CD1c-positive myeloid dendritic cell (primary cell): Measurements from ENCODE around the gene MEIKIN.
"Not testable (repeated sequence)": the region's sequence is repeated elsewhere in the genome, so short reads cannot be mapped to it uniquely, and the experiment has no call there.

Source experiments
- DNase-seq: peaks from one replicate; pipeline ENCODE4 v3.0.0-alpha.2; 2016; ENCODE audit errors: extremely low spot score

Gene MEIKIN

DNA sequence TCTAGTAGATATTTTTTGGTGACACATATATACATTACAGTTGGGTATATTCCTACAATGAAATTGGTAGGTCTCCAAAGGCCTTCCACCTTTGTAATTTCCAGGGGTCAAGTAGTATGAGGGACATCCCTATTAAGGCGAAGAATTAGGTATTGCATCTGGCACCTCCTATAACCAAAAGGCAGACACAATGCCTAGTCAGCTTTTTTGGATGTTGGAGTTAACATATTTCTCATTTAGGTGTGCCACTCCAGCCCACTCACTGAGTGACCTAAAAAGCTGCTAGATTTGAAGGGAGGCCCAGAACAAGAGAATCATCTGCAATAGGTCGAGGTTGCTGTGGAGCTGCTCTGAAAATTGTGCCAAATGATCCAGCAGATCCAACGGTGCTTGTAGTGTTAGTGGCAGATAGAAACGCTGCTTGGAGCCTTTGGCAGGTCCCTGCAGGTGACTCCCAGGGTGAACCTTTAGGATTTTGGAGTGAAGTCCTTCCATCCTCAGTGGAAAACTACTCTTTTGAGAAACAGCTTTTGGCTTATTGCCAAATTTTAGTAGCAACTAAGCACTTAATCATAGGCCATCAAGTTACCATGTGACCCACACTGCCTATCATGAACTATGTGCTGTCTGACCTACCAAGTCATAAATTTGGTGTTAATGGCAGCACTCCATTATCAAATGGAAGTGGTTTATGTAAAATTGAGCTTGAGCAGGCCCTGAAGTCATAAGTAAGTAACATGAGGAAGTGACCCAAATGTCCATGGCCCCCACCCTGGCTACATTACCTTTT is 132.9 kb downstream of the MEIKIN start:
- no peak for DNase-seq

DNA sequence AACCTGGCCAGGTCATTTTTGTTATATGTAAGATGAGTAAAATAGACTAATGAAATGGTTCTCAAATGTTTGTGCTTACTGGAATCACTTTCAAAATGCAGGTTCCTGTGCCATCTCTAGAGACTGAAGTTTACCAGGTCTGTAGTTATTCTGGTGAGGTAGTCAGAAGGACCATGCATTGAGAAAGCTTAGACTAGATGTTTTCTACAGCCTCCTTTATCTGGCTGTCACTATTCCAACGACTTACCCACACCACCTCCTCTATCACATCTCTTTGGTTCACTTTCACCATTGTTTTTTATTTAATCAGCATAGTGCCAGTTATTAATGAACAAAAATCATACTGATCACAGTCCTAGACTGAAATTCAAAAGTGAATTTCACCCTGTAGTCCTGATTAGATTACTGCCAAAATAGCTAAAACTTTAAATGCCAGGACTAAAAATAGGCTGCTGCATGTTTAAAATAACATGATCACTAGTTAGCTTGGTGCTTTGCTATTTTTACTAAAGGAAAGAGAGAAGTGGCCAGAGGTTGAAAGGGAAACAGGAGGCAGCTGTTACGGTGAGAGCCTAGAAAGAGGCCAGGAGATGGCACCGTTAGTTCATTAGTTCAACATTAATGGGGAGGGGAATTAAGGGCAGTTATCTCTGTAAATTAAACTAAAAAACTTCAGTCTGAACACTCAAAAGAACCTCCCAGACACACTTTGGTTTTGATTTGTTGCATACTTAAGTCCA is 134.8 kb downstream of the MEIKIN start:
- no peak for DNase-seq

DNA sequence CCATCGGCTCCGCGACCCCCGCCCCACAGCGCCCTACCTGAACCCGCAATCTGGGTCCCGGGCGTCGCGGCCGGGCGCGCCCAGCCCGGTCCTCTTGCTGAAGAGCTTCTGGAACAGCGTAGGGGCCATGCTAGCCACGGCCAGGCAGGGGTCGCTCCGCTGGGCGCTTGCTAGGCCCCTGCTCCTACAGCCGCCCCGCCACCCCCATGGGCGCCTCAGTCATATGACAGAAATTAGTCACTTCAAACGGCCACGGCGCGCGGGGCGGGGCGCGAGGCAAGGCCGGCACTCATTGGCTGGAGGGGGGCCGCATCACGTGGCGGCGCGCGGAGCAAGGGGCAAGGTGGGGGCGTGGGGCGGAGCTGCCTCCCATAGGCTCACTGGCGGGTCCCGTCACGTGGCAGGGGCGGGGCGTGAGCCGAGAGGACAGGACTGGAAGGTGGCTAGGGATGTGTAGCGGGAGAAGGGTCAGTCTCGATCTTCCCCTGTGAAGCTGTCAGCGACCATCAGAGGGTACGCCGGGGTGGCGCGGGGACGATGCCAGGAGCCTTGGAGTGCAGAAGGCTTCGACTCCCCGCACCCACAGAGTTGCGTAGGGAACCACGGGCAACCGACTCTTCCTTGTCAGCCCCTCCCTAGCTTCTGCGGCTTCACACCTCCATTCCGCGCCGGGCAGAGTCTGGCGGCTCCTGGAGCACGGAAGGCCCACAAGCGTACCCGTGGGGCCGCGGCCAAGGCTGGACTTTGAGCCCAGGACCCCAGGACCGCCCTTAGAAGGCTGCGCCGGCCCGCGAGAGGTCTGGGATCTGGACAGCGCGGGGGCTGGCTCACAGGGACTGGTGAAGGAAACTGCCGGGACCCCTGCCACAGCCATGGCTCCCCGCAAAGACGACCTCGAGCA is 148.4 kb downstream of the MEIKIN start, which contains the start of gene FNIP1:
TSS of gene FNIP1 (minus strand) at position 225 of the 901 bp plus-strand sequence. CDS start at position 129, 96 bp downstream.
- peak; percentile 99 for DNase-seq

DNA sequence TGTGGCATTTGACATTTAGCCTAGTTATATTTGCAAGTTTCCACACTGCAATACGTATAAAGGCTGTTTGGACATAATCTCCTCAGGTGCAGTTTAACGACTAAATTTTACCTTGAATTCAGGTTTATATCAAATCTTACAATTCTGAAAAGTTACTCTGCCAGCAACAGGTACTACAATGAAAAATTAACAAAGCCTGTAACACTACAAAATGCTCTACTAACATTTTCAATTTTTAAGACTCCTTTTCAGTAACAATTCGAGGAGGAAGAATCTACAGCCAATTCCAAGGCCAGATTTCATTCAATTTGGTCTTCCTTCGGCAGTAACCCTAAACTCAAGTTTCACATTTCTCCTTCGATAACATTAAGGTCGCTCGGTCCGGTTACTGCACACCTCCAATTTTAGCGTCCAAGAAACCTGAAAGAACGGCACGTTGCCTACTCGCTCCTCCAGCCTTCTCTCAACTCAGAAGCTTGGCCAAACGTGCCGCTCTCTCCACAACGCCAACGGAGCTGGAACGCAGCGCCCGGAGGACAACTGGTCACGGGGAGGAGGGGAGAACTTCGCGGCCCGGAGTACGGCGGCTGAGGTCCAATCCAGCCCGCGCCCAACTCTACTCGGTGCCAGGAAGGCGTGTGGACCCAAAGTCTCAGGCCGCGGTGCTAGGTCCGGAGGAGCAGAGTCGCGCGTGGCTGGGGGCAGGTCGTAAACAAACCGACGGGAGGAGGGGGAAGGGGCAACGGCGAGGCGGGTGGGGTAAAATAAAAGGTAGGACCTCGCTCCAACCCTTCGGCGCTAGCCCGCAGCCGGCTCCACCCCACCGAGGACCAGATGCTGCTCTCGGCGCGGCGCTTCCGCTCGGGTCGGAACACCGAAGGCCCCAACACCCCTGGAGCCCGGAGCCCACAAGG is 149.3 kb downstream of the MEIKIN start:
- peak; percentile 70 for DNase-seq

DNA sequence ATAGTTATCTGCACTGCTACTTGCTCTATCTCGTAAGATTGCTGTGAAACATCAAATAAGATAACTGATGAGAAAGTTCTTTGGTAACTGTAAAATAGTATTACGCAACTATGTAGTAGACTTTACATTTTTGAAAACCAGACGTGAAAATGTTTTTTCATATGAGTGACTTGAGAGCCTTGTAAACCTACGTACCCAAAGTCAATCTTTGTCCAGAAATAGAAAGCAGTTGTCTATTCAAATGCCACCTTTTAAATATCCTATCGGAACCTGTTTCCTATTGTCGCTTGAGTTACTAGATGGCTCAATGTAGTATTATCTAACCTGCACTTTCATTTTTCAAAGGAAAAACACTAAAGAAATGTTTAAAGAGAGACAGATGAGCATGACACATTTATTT is 150.2 kb downstream of the MEIKIN start:
- peak; percentile 21 for DNase-seq

DNA sequence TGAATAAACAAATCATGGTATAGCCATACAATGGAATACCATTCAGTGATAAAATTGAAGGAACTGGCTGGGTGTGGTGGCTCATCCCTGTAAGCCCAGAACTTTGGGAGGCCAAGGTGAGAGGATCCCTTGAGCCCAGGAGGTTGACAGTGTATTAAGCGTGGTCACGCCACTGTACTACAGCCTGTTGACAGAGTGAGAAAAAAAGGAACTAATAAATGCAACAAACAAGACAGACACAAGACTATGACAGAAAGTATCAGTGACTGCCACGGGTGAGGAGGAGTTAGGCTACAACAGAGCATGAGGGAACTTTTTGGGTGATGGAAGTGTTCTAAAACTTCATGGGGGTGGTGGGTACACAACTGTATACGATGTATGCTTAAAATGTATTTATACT is 150.9 kb downstream of the MEIKIN start:
- peak; percentile 73 for DNase-seq

DNA sequence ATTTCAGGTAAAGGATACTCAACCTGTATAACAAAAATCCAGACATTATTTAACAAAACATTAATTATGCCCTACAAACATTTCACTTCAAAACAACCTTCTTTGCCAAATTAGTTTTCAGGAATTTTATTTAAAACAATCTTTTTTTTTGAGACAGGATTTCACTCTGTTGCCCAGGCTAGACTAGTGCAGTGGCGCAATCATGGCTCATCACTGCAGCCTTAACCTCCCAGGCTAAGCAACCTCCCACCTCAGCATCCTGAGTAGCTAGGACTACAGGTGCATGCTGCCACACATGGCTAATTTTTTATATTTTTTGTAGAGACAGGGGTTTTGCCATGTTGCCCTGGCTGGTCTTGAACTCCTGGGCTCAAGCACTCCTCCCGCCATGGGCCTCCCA is 152.6 kb downstream of the MEIKIN start:
- no peak for DNase-seq

DNA sequence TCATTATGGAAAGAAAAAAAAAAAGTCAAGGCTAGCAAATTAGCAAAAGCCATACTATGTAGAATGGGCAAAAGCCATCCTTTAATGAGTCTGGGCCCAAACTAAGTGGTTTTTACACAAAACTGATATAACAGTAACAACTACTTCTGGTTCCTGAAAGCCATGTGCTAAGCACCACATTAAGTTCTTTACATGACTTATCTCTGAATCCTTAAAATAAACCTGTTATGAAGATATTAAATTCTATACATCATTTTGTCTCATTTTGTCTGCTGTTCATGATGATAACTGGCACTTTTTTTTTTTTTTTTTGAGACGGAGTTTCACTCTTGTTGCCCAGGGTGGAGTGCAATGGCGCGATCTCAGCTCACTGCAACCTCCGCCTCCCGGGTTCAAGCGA is 153.6 kb downstream of the MEIKIN start:
- no peak for DNase-seq

DNA sequence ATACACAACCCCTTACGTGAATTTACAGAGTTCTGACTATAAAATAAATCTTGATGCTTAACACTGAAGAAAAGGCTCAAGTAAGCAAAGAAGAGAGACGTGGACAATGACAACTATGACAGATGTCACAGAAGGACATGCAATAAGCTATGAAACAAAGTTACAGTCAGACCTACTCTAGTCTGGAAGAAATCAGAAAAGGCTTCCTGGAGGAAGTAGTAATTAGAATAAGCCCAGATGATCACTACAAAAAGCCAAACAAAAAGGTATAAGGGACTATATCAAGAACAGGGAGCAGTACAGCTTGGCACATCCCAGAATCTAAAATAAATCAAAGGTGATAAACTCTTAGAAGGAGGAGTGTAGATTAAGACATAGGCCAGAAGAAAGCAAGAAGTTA is 154.9 kb downstream of the MEIKIN start:
- DNase-seq = no peak

DNA sequence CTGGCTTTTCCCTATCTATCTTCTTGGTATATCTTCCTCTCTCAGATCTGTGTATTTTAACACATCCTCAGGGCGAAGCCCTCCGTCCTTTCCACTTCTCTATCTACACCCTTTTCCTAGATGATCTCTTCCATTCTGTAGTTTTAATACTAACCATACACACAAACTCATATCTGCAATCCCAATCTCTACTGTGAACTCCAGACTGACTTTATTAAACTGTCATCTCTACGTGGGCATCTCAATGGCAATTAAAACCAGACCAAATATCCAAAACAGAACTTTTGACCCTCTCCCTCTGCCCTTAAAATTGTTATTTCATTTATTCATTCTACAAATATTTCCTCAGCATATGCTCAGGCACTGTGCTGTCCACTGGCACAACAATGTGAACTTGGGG is 155.7 kb downstream of the MEIKIN start:
- DNase-seq = no peak

DNA sequence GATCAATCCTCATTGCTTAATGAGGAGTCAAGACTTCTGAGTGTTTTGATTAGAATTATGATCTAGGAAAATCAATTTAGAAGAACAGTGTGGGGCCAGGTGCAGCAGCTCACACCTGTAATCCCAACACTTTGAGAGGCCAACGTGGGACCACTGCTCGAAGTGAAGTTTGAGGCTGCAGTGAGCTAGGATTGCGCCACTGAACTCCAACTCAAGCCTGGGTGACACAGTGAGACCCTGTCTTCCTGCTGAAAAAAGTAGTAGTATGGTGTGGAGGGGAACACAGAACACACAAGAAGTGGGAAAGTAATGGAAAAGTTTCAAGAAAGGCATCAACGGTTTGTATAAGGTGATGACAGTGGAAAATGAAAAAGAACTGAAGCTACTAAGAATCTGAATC is 157.7 kb downstream of the MEIKIN start:
- DNase-seq = no peak

DNA sequence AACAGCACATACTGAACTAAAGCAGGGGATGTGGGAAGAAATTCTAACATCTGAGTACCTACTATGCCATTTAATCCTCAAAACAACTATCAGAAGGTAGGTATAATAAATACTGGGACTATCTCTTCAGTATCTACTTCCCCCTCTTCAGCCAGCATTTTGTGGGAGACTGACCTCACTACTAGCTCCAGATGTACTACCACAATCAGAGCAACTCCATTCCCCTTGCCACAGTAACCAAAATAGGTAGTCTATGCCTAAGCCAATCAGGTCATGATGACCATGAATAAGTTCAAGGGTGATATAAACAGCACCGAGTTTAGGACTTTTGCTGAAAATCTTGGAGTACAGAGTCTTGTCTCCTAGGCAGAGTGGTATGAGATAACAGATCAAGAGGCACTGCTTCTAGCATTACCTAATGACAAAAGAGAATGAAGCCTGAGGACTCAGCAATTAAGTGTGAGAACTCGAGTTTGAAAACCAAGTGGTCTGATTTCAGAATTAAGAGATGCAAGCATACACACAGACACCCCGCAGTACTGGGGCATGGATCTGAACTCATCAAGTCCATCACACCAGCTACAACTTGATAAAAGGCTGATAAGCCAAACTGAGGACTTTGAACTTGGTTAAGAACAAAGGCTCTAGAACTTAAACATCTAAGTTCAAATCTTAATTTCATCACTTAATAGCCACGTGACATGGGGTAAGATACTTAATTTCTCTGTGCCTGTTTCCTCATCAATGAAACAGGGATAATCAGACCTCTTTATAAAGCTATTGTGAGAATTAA is 158.4 kb downstream of the MEIKIN start:
- no peak for DNase-seq

DNA sequence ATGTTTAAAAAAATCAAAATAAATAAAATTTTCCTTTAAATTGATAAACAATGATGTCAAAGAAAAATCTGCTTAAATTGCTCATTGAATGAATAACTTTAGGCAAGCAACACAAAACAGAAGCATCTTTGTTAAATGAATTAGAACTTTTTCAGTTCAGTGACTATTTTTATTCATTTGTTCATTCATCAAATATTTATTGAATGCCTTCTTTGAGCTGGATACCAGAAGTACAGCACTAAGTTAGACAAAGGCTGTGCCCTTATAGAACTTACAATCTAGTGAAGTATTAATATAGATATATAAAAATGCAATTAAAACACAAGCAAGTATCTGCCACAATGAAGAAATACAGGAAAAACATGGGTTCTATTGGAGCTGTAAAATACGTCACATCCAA is 159.4 kb downstream of the MEIKIN start:
- DNase-seq = no peak

DNA sequence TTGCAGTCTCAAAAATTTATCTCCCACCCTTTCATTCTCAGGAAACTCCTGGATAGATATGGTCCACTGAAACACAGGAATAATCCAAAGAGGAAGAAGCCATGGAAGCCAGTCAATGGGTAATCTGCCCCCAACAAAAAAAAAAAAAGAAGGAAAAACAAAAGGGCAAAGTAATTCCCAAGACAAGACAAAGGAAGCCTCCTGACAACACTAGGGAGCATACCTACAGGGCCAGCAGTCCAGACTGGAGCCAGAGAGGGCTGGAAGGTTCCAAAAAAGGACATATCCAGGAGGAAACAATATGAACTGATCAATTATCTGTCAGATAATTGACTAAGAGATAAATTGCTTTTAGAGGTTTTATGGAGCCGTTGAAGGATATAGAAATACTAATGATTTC is 161.6 kb downstream of the MEIKIN start:
- DNase-seq = no peak

DNA sequence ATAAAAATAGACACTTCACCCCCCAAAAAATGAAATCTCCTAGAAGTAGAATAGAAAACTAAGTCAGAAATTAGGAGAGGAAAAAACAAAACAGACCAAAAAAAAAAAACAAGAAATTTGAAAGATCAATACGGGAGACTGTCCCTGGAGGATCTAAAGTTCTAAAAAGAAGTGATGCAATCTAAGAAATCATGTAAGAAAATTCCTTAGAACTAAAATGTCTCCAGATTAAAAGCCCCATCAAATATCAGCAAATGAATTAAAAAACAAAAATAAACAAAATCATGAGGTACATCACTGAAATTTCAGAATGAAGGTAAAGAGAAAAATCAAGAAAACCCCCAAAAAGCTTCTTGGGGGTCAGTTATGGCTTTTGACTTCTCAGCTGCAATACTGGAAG is 162.1 kb downstream of the MEIKIN start:
- DNase-seq = no peak

DNA sequence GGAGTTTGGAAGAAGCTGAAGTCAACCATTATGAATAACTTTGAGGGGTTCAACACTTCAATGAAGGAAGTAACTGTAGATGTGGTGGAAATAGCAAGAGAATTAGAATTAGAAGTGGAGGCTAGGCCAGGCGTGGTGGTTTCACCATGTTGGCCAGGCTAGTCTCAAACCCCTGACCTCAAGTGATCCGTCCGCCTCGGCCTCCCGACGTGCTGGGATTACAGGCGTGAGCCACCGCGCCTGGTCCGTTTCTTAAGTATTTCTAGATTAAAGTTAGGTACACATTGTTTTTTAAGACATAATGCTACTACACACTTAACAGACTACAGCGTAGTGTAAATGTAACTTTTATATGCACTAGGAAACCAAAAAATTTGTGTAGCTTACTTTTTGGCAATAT is 162.7 kb downstream of the MEIKIN start:
- no peak for DNase-seq

DNA sequence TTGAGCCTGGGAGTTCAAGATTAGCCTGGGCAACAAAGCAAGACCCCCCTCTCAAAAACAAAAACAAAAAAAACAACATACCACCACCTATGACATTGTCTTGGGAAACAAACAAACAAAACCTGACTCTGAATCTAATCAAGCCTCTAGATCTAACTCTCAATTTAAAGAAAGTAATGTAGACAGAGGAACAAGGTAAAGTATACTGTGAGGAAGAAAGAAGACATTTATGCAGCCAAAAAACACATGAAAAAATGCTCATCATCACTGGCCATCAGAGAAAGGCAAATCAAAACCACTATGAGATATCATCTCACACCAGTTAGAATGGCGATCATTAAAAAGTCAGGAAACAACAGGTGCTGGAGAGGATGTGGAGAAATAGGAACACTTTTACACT is 167.3 kb downstream of the MEIKIN start:
- not testable (repeated sequence) for DNase-seq

DNA sequence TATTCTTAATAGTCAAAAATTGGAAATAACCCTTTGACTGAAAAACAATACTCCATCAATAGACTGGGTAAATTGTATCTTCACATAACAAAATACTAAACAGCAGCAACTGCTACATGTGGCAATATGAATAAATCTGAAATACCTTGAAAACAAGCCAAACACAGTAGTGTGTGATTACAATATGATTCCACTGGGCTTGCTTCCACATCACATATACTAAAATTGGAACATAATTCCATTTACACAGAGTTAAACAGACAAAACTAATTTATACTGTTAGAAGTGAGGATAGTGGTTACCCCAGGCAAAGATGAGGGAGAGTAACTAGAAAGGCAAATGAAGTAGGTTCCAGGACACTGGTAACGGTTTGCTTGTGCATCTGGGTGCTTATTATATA is 169.0 kb downstream of the MEIKIN start:
- DNase-seq = no peak

DNA sequence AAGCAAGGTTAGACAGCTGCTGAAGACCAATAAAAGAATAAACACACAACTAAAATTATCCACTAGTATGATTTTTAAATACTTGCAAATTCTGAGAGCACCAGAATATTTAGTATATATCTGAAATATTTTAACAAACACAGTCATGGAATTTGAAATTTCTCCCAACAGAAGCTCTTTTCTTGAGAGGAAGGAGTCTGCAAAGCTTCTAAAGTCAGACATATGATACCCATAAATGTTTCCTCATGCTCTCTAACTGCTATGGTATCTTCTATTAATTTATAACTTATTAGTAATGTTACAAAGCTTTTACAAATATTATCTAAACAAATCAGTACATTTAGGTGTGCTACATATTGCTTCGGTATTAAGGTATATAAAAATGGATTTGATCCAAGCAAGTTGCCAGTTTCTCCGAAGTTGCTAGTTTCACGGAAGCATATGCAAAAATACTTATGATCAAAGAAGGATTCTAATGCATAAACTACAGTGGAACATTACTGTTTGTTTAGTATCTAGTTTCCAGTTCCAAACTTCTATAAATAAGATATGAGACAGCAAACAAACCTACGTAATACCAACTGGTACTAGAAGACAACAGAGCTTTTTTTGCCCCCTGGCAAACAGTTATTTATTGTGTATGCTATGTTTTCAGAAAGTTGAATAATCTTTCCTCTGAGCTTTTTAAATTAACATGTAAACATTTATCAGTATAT is 170.7 kb downstream of the MEIKIN start:
- no peak for DNase-seq

DNA sequence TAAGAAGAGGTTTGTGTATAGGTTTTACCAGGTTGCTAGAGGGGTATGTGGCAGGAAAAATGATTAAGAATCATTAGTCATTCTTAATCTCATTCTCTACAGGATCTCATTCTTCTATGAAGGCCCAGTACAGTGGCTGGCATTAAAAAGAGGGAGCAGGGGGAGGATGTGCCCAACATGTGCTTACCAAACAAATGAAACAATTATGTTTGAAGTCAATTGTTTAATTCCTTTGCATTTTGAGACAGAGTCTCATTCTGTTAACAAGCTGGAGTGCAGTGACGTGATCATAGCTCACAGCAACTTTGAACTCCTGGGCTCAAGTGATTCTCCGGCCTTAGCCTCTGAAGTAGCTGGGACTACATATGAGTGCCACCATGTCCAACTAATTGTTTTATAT is 171.7 kb downstream of the MEIKIN start:
- DNase-seq = no peak
